PC-9 (cell line): ENCODE results near the gene DRC1. TPM values are rescaled to one million over a fixed set of nuclear protein-coding genes. Genes with fewer than 3 reads are reported as not detected.

Source experiments
- BruUV-seq: library from RNA; stranded (reverse); fragments of 400-500 nt; replicated peaks from 2 replicates; lab custom pipeline; 2021; lab: Mats Ljungman, UMichigan
- CTCF ChIA-PET: fragments of 300-600 bp; sonication (Branson Sonifier 250); formaldehyde crosslinking; loops from one replicate; lab custom pipeline; 2022; ENCODE audit warnings: antibody characterized with exemption; lab: Charles Lee
- POLR2A ChIA-PET: fragments of 300-600 bp; sonication (Branson Sonifier 250); formaldehyde crosslinking; loops from one replicate; lab custom pipeline; 2022; ENCODE audit warnings: antibody characterized with exemption; ENCODE audit not compliant: unreplicated experiment; lab: Charles Lee
- DNase-seq, 2 experiments: peaks; one replicate each; pipeline versions ENCODE4 v3.0.0 to v3.0.0-alpha.2; 2015 to 2022; ENCODE audit warnings: mixed read lengths in 1 of 2
- H2AFZ ChIP-seq: fragments of 200-600 bp; sonication (generic); 2 replicates; pipeline ENCODE4 v1.8.1; 2017; ENCODE audit warnings: antibody characterized with exemption
- H3F3A ChIP-seq: fragments of 200-600 bp; sonication (generic); 2 replicates; pipeline ENCODE4 v1.8.1; 2017; ENCODE audit warnings: antibody characterized with exemption, mild to moderate bottlenecking, low read depth; ENCODE audit not compliant: insufficient read depth
- H3K27ac ChIP-seq: fragments of 200-600 bp; sonication (generic); 2 replicates; pipeline ENCODE4 v1.6.1; 2016; ENCODE audit warnings: mixed run types
- H3K27me3 ChIP-seq: fragments of 200-600 bp; sonication (generic); 2 replicates; pipeline ENCODE4 v1.6.1; 2016; ENCODE audit warnings: low read depth, mixed run types; ENCODE audit not compliant: insufficient read depth
- H3K36me3 ChIP-seq: fragments of 200-600 bp; sonication (generic); 2 replicates; pipeline ENCODE4 v1.6.1; 2016; ENCODE audit warnings: low read depth, mixed run types
- H3K4me1 ChIP-seq: fragments of 200-600 bp; sonication (generic); replicated peaks from 2 replicates; pipeline ENCODE4 v1.6.1; 2016; ENCODE audit warnings: mixed run types; ENCODE audit not compliant: insufficient read depth
- H3K4me2 ChIP-seq: fragments of 200-600 bp; sonication (generic); 2 replicates; pipeline ENCODE4 v1.6.1; 2017; ENCODE audit warnings: mixed run types
- H3K4me3 ChIP-seq: fragments of 200-600 bp; sonication (generic); 2 replicates; pipeline ENCODE4 v1.6.1; 2016; ENCODE audit warnings: mixed run types
- H3K79me2 ChIP-seq: fragments of 200-600 bp; sonication (generic); 2 replicates; pipeline ENCODE4 v1.6.1; 2017; ENCODE audit warnings: low read depth, mixed run types
- H3K9me2 ChIP-seq: fragments of 200-600 bp; sonication (generic); 2 replicates; pipeline ENCODE4 v1.8.1; 2017; ENCODE audit warnings: mild to moderate bottlenecking; ENCODE audit not compliant: insufficient read depth
- H3K9me3 ChIP-seq: fragments of 200-600 bp; sonication (generic); 2 replicates; pipeline ENCODE4 v1.8.1; 2016; ENCODE audit warnings: low read depth; ENCODE audit not compliant: insufficient read depth
- H4K20me1 ChIP-seq: fragments of 200-600 bp; sonication (generic); 2 replicates; pipeline ENCODE4 v1.8.1; 2017; ENCODE audit not compliant: insufficient read depth
- CTCF ChIP-seq: fragments of 200-600 bp; sonication (generic); conservative IDR thresholded peaks from 2 replicates; pipeline ENCODE4 v1.6.1; 2017; ENCODE audit warnings: mixed run types, antibody characterized with exemption, mild to moderate bottlenecking, moderate library complexity
- EZH2 ChIP-seq: fragments of 200-600 bp; sonication (generic); IDR thresholded peaks from 2 replicates; pipeline ENCODE4 v1.8.0; 2017; ENCODE audit warnings: antibody characterized with exemption, low read depth
- intact Hi-C: fragments of 100-400 bp; cut with micrococcal nuclease; formaldehyde crosslinking; loops from one replicate; pipeline ENCODE4 v1.10.0; 2022; ENCODE audit not compliant: unreplicated experiment
- total RNA-seq: library from RNA; stranded (reverse); gene quantifications from 2 replicates; pipeline ENCODE4 v1.2.3, GENCODE V29; 2021

The DRC1 gene
- total RNA-seq, 1 experiment from 2014 or later: 6.4 TPM

- POLR2A ChIA-PET: interaction anchor here (0.7 kb wide), 1 partner anchor 12 kb away, joined by 4 read pairs; no protein-coding TSS in a partner anchor
- CTCF ChIA-PET: interaction anchor here (1.0 kb wide), 1 partner anchor 78 kb away, joined by 3 read pairs; no protein-coding TSS in a partner anchor
- DNase-seq: peak in 1 of 2 experiments; percentile 66
Measured at GRCh38 chr2:26384183-26384582, 17.5 kb upstream of the DRC1 start.

DNA sequence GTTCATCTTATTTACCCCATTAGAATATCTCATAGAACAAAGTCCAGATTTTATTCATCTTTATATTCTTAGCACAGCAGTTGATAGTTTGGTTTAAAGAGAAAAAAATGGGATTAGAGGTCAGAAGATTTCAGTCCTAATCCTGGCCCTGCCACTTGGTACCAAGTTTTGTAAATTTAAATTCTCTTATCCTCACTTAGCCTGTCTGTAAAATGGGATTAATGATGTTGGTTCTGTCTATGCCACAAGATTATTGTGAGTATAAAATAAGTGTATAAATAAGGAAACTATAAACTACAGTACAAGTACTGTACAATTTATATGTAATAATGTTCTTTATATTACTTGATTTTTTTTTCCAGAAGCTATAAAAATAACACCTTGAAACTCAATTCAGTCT is 17.1 kb upstream of the DRC1 start:
- intact Hi-C loops: no loop called here
- H3K4me1 ChIP-seq: 0 out of 2 replicates have a peak, but pooled peaks cover 5% of the 10 kb centered on the region
- H2AFZ ChIP-seq: no peak overlapping the region
- no TSS peak for BruUV-seq
- H3F3A ChIP-seq: peaks cover 38% of the 10 kb centered on the region
- H3K27ac ChIP-seq: peak overlapping the region; percentile 11; the same call in 1 of the 2 replicates
- 0 out of 2 replicates have a peak, but pooled peaks cover 7% of the 10 kb centered on the region for H4K20me1 ChIP-seq
- POLR2A ChIA-PET: interaction anchor here (0.7 kb wide), 2 partner anchors 12 to 142 kb away, joined by 4 to 8 read pairs; no protein-coding TSS in a partner anchor
- H3K79me2 ChIP-seq: no peaks in the 10 kb centered on the region
- H3K9me2 ChIP-seq: no peaks in the 10 kb centered on the region
- H3K27me3 ChIP-seq: no peaks in the 10 kb centered on the region
- H3K9me3 ChIP-seq: no peaks in the 10 kb centered on the region
- no peak overlapping the region for H3K4me2 ChIP-seq
- H3K36me3 ChIP-seq: peaks cover 51% of the 10 kb centered on the region
- TF ChIP-seq CTCF: no peak
- TF ChIP-seq EZH2: no peak
- no peak for DNase-seq
- CTCF ChIA-PET: interaction anchor here (1.0 kb wide), 1 partner anchor 78 kb away, joined by 3 read pairs; no protein-coding TSS in a partner anchor
- no peak overlapping the region for H3K4me3 ChIP-seq

More at GRCh38 chr2:26384183-26384582, 17.5 kb upstream of the DRC1 start:
- no TSS peak for BruUV-seq
- Histone ChIP-seq H3K27me3 (no peaks in the 10 kb centered on the region), H2AFZ (no peak overlapping the region), H3K9me2 (no peaks in the 10 kb centered on the region), H3K4me2 (no peak overlapping the region), H3K4me1 (0 out of 2 replicates have a peak, but pooled peaks cover 5% of the 10 kb centered on the region), H3K79me2 (no peaks in the 10 kb centered on the region), H4K20me1 (0 out of 2 replicates have a peak, but pooled peaks cover 7% of the 10 kb centered on the region), H3K9me3 (no peaks in the 10 kb centered on the region), H3K36me3 (peaks cover 47% of the 10 kb centered on the region), H3K4me3 (no peak overlapping the region), H3K27ac (peak overlapping the region; percentile 11; the same call in 1 of the 2 replicates), H3F3A (peaks cover 38% of the 10 kb centered on the region)
- TF ChIP-seq CTCF (no peak), EZH2 (no peak)
- intact Hi-C loops: no loop called here

DNA sequence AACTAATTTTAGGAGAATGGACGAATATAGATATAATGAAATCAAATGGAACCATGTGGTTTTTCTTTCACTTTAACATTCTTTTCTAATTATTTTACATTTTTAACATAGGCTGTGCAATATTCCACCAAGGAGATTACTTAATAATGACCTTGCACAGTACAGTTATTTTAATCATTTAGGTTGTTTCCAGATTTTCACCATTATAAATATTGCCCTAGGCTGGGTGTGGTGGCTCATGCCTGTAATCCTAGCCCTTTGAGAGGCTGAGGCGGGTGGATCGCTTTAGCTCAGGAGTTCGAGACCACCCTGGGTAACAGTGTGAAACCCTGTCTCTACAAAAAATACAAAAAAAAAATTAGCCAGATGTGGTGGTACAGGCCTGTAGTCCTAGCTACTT is 14.5 kb upstream of the DRC1 start:
- Histone ChIP-seq H3K9me3 (no peaks in the 10 kb centered on the region), H4K20me1 (0 out of 2 replicates have a peak, but pooled peaks cover 7% of the 10 kb centered on the region), H2AFZ (no peak overlapping the region), H3K4me2 (no peak overlapping the region), H3K4me1 (0 out of 2 replicates have a peak, but pooled peaks cover 5% of the 10 kb centered on the region), H3K4me3 (no peak overlapping the region), H3K27me3 (no peaks in the 10 kb centered on the region), H3K27ac (no peak overlapping the region), H3K9me2 (no peaks in the 10 kb centered on the region), H3K36me3 (peaks cover 48% of the 10 kb centered on the region), H3F3A (peaks cover 27% of the 10 kb centered on the region), H3K79me2 (no peaks in the 10 kb centered on the region)
- no peak for TF ChIP-seq CTCF
- no peak for TF ChIP-seq EZH2
- no peak for DNase-seq
- ChIA-PET POLR2A (no interaction called here), CTCF (interaction anchor here (0.6 kb wide), 1 partner anchor 48 kb away, joined by 7 read pairs; no protein-coding TSS in a partner anchor)
- BruUV-seq: no TSS peak
- intact Hi-C loops: no loop called here
